Uterus (tissue), 4 donors: ENCODE data around the gene C17orf113. TPM values are rescaled to one million over a fixed set of nuclear protein-coding genes. Genes with fewer than 3 reads are reported as not detected.
"Not testable (repeated sequence)": the region's sequence is repeated elsewhere in the genome, so short reads cannot be mapped to it uniquely, and the experiment has no call there.

Source experiments
- DNase-seq, 2 donors: peaks; one replicate each; pipeline ENCODE4 v3.0.0-alpha.2; 2019 to 2020
- H3K27ac ChIP-seq, 2 donors: fragments of 200-600 bp; sonication (generic); 1 replicate in 1 of 2; 2 replicates in 1 of 2; pipeline ENCODE4 v1.5.1; 2016 to 2018
- H3K27me3 ChIP-seq, 2 donors: fragments of 200-600 bp; sonication (generic); one replicate each; pipeline ENCODE4 v1.5.1; 2018 to 2019; ENCODE audit warnings: control low read depth in 1 of 2
- H3K36me3 ChIP-seq, 2 donors: fragments of 200-600 bp; sonication (generic); one replicate each; pipeline ENCODE4 v1.5.1; 2019; ENCODE audit warnings: control low read depth in 1 of 2
- H3K4me1 ChIP-seq, 2 donors: fragments of 200-600 bp; sonication (generic); one replicate each; pipeline ENCODE4 v1.5.1; 2018 to 2019; ENCODE audit warnings: control low read depth in 1 of 2
- H3K4me3 ChIP-seq, 2 donors: fragments of 200-600 bp; sonication (generic); 1 replicate in 1 of 2; 2 replicates in 1 of 2; pipeline ENCODE4 v1.5.1; 2018 to 2019; ENCODE audit warnings: mild to moderate bottlenecking in 1 of 2
- H3K9me3 ChIP-seq, 2 donors: fragments of 200-600 bp; sonication (generic); one replicate each; pipeline ENCODE4 v1.5.1; 2019; ENCODE audit warnings: control low read depth in 1 of 2
- POLR2A ChIP-seq, 2 donors: fragments of 450-650 bp; IDR thresholded peaks; one replicate each; pipeline ENCODE4 v1.6.1; 2016; ENCODE audit warnings: antibody characterized with exemption in 2 of 2, mild to moderate bottlenecking in 1 of 2, moderate library complexity in 1 of 2
- intact Hi-C: fragments of 100-400 bp; cut with DNase I; formaldehyde crosslinking; loops from one replicate; pipeline ENCODE4 v1.15.1; 2023; ENCODE audit warnings: low total_unique reads
- total RNA-seq, 4 donors: library from RNA; depleted of rRNA in 3 of 4; stranded (reverse); fragments of >200 nt in 3 of 4; gene quantifications; one replicate each; pipeline versions ENCODE4 v1.1.0 to v1.2.4, GENCODE V29; 2014 to 2023
- TF ChIP-seq, protein P1 (sequence below), 4 experiments: fragments of 200-600 bp in 2 of 4; fragments of 450-650 bp in 2 of 4; sonication (generic) in 2 of 4; IDR thresholded peaks; one replicate each; pipeline ENCODE4 v1.5.1; 2016 to 2019; ENCODE audit warnings: antibody characterized with exemption in 4 of 4, mild to moderate bottlenecking in 2 of 4, moderate library complexity in 1 of 4
- donor health status: DM: yes; HTN: yes; CAD: no.

Gene C17orf113
- total RNA-seq, 4 donors from 2014 or later, result 0.77 to 3.3 (median 2.1) TPM; not detected in 1

DNA sequence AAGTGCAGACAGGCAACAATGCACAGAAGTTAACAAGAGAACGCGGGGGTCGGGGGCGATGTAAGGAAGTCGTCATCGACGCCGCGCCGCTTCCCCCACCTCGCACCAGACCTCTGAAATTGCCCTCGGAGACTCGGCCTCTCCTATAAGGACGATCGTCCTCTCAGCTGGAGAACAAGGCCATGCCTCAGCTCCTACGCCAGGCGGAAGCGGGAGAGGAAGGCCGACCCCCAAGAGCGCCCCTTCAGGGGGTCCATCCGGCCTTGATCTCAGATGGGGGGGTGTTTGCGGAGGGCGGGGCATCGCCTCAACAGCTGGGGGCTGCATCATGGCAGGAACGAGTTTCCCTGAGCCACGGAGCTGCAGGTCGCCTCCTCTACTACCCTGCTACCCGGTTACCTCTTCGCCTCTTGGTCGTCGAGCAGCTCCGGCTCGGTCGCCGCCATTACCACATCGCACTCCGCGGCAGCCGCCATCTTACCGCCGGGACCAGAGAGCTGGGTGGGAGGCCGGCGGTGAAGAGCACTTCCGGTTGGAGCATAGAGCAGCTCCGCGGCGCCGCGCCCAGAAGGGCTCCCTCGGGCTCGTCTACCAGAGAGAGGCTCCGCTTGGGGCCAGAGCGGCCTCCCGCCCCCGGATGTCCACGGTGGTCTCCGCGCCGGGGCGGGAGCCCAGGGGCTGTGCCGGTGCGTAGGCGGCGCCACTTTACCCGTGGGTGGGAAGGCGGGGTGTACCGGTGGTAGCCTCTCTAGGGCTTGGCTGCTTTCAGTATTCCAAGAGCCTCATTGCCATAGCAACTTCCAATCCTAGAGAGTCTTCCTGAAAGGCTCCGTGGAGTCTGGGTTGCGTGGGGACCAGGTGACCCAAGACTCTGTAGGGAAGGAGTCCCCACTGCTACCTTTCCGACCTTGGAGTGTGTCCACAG, 33.2 kb downstream of the C17orf113 start, which contains the start of gene DNAJC7:
TSS of gene DNAJC7 (minus strand) at position 499 of the 925 bp plus-strand sequence. CDS start at position 476, 23 bp downstream.
- H3K4me1 ChIP-seq, result peaks cover 9 to 15% of the 10 kb centered on the region in 2 donors

DNA sequence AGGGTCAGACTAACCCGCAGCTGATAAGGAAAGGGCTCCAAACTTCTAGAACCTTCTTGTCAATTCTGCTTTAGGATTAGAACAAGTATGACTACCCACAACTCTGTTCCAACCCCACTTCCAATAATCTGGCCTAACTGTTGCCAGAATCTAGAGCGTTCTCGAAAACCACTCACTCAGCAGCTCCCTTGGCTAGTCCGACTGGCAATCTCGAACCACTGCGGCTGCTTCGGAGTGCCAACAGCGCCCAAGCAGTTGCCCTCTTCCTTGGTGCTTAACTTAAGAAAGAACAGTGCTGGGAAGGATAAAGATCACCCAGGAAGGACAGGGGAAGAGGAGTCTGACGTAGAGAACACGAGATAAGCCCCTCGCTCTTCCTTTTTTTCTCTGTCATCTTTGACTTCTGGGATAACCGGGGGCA, 34.0 kb downstream of the C17orf113 start:
- Histone ChIP-seq H3K27me3 (no peaks in the 10 kb centered on the region), H3K36me3 (no peaks in the 10 kb centered on the region), H3K27ac (peak overlapping the region; percentile 85 to 90), H3K9me3 (no peaks in the 10 kb centered on the region), H3K4me1 (peaks cover 9 to 15% of the 10 kb centered on the region in 2 donors), H3K4me3 (peak overlapping the region; percentile 80 to 99)
- TF ChIP-seq, protein P1, sequence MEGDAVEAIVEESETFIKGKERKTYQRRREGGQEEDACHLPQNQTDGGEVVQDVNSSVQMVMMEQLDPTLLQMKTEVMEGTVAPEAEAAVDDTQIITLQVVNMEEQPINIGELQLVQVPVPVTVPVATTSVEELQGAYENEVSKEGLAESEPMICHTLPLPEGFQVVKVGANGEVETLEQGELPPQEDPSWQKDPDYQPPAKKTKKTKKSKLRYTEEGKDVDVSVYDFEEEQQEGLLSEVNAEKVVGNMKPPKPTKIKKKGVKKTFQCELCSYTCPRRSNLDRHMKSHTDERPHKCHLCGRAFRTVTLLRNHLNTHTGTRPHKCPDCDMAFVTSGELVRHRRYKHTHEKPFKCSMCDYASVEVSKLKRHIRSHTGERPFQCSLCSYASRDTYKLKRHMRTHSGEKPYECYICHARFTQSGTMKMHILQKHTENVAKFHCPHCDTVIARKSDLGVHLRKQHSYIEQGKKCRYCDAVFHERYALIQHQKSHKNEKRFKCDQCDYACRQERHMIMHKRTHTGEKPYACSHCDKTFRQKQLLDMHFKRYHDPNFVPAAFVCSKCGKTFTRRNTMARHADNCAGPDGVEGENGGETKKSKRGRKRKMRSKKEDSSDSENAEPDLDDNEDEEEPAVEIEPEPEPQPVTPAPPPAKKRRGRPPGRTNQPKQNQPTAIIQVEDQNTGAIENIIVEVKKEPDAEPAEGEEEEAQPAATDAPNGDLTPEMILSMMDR (IDR thresholded peaks at IDR 0.05), result no peak
- no peak for TF ChIP-seq POLR2A (IDR thresholded peaks at IDR 0.05)
- no peak for DNase-seq
- intact Hi-C loops, result no loop called here

More for the DNA sequence above, 33.2 kb downstream of the C17orf113 start, which contains the start of gene DNAJC7:
- TF ChIP-seq, protein P1 (IDR thresholded peaks at IDR 0.05), result peak in 2 of 4 experiments; percentile 45 to 63
- peak; percentile 20 to 48 for TF ChIP-seq POLR2A (IDR thresholded peaks at IDR 0.05)
- intact Hi-C loops, result no loop called here
- Histone ChIP-seq H3K4me3 (peak within 1 kb of the TSS; percentile 80 to 99), H3K9me3 (no peaks in the 10 kb centered on the region), H3K27me3 (no peaks in the 10 kb centered on the region), H3K27ac (peak within 1 kb of the TSS; percentile 85 to 90), H3K36me3 (no peaks in the 10 kb centered on the region)
- peak; percentile 88 to 90 for DNase-seq

DNA sequence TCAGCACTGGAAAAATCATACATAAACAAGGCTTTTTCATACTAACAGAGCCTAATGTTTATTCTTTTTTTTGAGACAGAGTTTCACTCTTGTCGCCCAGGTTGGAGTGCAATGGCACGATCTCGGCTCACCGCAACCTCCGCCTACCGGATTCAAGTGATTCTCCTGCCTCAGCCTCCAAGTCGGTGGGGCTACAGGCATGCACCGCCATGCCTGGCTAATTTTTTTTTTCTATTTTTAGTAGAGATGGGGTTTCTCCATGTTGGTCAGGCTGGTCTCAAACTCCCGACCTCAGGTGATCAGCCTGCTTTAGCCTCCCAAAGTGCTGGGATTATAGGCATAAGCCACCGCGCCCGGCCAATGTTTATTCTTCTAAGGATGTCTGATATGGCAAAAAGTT, 36.7 kb downstream of the C17orf113 start:
- H3K27ac ChIP-seq, intact Hi-C loops, H3K4me3 ChIP-seq, H3K27me3 ChIP-seq, H3K36me3 ChIP-seq, H3K9me3 ChIP-seq, DNase-seq: not testable (repeated sequence)
- peaks cover 9 to 15% of the 10 kb centered on the region in 2 donors for H3K4me1 ChIP-seq

DNA sequence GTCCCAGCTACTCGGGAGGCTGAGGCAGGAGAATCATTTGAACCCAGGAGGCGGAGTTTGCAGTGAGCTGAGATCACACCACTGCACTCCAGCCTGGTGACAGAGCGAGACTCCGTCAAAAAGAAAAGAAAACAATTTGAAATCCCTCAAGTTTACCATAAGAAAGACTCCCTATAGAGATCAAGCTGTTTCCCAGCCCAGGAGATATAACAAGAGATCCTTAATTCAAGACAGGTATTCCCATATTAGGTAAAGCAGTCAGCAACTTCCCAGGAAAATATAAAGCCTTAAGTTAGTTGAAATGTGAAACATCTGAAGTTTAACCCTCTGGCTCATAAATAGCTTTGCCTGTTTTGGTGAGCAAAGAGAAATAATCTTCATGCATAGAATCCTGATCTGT, 38.0 kb downstream of the C17orf113 start:
- H3K4me3 ChIP-seq, H3K9me3 ChIP-seq, H3K27ac ChIP-seq, H3K36me3 ChIP-seq, DNase-seq, H3K27me3 ChIP-seq, intact Hi-C loops: not testable (repeated sequence)
- peaks cover 9 to 11% of the 10 kb centered on the region in 2 donors for H3K4me1 ChIP-seq

DNA sequence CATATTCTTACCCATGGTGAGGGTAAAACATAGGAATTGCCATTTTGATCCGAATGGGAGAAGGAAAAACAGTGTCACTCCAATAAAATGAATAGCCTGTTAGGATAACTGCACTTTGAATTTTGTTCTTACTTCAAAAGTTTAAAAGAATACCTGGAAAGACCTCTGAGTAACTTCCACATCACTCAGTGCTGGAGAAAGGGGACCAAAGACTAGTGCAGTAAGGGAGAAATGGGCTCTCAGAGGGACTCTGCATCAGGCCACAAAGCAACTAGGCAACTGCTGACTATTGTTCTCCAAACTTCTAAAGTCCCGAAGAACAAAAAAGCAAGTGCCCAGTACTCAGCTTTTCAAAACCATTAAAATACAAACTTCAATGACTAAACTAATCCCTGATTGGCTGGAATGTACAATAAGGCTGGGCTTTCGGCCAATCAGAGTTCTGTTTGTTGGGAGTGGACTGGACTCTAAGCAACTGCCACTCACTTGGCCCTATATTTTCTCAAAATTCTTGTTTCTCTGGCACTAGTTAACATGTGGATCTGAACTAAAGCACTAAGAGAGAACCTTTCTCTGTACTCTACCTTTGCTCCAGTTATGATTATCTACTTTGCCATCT, 39.4 kb downstream of the C17orf113 start:
- peaks cover 5 to 6% of the 10 kb centered on the region in 2 donors for H3K4me1 ChIP-seq
- no peaks in the 10 kb centered on the region for H3K9me3 ChIP-seq
- DNase-seq, result no peak
- no peak for TF ChIP-seq POLR2A (IDR thresholded peaks at IDR 0.05)
- TF ChIP-seq, protein P1 (IDR thresholded peaks at IDR 0.05), result no peak
- no peaks in the 10 kb centered on the region for H3K36me3 ChIP-seq
- H3K27ac ChIP-seq, result no peak overlapping the region
- no peak overlapping the region for H3K4me3 ChIP-seq
- intact Hi-C loops, result no loop called here
- no peaks in the 10 kb centered on the region for H3K27me3 ChIP-seq

DNA sequence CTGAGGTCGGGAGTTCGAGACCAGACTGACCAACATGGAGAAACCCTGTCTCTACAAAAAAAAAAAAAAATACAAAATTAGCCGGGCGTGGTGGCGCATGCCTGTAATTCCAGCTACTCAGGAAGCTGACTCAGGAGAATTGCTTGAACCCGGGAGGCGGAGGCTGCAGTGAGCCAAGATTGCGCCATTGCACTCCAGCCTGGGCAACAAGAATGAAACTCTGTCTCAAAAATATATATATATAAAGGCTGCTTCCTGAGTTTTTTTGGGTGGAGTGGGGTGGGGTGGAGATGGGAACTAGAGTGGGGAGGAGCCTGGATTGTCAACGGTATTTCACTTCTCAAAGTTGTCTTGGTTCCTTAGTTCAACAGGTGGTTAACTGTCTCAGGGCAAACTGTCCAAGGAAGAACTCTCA, 40.1 kb downstream of the C17orf113 start:
- H3K27me3 ChIP-seq, H3K4me1 ChIP-seq, intact Hi-C loops, H3K9me3 ChIP-seq, H3K36me3 ChIP-seq, H3K27ac ChIP-seq, DNase-seq, H3K4me3 ChIP-seq: not testable (repeated sequence)
